ENCODE results near the gene TRIM26.
"Not testable (repeated sequence)": the region's sequence is repeated elsewhere in the genome, so short reads cannot be mapped to it uniquely, and the experiment has no call there.

Gene TRIM26

DNA sequence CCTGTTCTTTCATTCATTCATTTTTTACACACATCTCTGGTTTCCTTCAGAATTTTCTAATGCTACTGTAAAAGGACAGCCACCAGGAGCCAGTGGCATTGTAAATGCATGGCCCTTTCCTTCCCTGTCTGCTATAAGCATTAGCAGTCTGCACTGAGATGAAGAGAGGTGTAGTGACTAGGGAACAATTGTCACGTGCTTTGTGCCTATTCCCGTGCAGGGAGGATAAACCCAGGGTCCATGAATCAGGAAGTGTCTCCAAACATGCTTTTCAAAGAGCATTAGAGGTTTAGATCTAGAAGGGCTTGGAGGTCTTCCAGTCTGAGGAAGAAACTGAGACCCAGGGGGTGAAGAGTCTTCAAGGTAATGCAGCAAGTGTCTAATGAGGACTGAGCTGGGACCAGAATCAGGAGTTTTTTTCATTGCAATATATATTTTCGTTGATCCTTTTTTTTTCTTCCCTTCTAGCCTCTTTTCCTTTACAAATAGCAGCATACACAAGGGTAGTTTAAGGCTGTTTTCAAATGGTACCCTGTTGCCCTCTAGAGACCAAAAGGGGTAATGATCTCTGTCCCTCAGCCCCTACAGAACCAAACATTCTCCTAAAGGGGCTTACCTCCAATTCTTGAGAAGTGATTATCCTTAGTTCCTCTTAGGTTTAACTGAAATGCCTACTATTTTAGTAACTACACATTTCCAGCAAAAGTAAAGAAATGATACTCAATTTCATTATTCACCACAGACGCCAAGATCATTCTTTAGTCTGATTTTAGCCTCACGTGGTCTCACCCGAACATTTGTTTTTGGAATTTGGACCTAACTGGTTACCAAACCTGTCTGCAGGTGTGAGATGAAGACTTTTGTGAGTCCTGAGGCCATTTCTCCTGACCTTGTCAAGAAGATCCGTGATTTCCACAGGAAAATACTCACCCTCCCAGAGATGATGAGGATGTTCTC is 43.3 kb downstream of the TRIM26 start:
- TF ChIP-seq, protein P1, sequence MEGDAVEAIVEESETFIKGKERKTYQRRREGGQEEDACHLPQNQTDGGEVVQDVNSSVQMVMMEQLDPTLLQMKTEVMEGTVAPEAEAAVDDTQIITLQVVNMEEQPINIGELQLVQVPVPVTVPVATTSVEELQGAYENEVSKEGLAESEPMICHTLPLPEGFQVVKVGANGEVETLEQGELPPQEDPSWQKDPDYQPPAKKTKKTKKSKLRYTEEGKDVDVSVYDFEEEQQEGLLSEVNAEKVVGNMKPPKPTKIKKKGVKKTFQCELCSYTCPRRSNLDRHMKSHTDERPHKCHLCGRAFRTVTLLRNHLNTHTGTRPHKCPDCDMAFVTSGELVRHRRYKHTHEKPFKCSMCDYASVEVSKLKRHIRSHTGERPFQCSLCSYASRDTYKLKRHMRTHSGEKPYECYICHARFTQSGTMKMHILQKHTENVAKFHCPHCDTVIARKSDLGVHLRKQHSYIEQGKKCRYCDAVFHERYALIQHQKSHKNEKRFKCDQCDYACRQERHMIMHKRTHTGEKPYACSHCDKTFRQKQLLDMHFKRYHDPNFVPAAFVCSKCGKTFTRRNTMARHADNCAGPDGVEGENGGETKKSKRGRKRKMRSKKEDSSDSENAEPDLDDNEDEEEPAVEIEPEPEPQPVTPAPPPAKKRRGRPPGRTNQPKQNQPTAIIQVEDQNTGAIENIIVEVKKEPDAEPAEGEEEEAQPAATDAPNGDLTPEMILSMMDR (IDR thresholded peaks at IDR 0.05; ENCODE audit: control insufficient read depth, extremely low read depth, insufficient read depth), result peak; percentile 81
- DNase-seq (ENCODE audit: low read depth), result peak; percentile 7

DNA sequence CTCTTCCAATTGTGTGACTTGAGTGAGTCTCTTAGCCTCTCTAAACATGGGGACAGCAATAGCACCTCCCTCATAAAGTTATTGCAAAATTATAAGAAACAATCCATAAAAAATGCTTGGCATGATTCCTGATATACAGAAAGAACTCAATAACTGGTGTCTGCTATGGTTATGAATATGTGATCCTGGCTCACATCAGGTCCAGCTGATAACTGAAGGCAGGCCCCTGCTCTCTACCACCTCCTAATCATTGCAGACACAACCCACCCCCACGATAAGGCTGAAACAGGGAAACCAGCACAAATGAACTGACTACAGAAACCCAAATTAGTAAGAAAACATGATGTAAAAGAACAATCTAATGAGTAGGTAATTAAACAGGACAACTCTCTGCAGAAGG is 44.5 kb downstream of the TRIM26 start:
- TF ChIP-seq, protein P1 (IDR thresholded peaks at IDR 0.05; ENCODE audit: control insufficient read depth, extremely low read depth, insufficient read depth), result no peak

More for the DNA sequence above, 43.3 kb downstream of the TRIM26 start:
- H3K4me3 ChIP-seq (ENCODE audit: low read depth, low read length), result no peak overlapping the region

DNA sequence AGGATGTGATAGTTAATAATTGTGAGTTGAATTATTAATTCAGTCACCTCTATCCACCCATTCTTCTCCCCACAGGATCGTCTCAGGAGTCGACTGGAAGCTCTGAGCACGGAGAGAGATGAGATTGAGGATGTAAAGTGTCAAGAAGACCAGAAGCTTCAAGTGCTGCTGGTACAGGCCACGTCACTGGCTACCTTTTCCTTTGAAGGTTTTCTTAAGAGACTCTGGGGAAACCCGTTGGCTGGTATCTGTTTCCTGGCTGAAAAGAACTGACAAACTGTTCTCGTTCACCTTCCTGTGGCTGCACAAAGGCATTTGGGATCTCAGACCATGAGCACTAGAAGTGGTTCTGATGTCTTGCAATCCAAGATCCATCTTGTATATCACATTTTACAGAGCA is 46.1 kb downstream of the TRIM26 start:
- no peak overlapping the region for H3K4me3 ChIP-seq (ENCODE audit: low read depth, low read length)
- TF ChIP-seq, protein P1 (IDR thresholded peaks at IDR 0.05; ENCODE audit: control insufficient read depth, extremely low read depth, insufficient read depth), result no peak
- no peak for DNase-seq (ENCODE audit: low read depth)

More for the DNA sequence above, 44.5 kb downstream of the TRIM26 start:
- no peak overlapping the region for H3K4me3 ChIP-seq (ENCODE audit: low read depth, low read length)
- no peak for DNase-seq (ENCODE audit: low read depth)

DNA sequence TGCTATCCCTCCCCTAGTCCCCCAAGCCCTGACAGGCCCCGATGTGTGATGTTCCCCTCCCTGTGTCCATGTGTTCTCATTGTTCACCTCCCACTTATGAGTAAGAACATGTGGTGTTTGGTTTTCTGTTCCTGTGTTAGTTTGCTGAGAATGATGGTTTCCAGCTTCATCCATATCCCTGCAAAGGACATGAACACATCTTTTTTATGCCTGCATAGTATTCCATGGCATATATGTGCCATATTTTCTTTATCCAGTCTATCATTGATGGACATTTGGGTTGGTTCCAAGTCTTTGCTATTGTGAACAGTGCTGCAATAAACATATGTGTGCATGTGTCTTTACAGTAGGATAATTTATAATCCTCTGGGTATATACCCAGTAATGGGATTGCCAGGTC is 48.0 kb downstream of the TRIM26 start:
- not testable (repeated sequence) for H3K4me3 ChIP-seq (ENCODE audit: low read depth, low read length); DNase-seq (ENCODE audit: low read depth)

DNA sequence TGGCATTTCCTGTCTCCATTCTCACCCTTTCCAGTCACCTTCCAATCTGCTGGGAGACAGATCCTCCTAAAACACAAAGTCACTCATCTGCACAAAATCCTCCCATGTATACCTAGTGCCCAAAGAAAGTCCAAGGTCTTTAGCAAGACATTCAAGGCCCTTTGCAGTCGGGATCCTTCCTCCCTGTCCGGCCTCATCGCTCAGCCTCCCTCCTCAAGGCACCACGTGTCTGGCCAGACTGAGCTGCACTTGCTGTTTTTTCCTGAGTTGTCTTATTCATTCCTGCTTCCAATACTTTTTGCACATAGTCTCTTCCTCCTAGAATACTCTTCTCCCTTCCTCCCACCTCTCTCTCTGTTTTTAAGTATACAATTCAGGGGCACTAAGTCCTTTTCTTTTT is 48.5 kb downstream of the TRIM26 start:
- TF ChIP-seq, protein P1 (IDR thresholded peaks at IDR 0.05; ENCODE audit: control insufficient read depth, extremely low read depth, insufficient read depth), result no peak
- H3K4me3 ChIP-seq (ENCODE audit: low read depth, low read length), result no peak overlapping the region
- no peak for DNase-seq (ENCODE audit: low read depth)

DNA sequence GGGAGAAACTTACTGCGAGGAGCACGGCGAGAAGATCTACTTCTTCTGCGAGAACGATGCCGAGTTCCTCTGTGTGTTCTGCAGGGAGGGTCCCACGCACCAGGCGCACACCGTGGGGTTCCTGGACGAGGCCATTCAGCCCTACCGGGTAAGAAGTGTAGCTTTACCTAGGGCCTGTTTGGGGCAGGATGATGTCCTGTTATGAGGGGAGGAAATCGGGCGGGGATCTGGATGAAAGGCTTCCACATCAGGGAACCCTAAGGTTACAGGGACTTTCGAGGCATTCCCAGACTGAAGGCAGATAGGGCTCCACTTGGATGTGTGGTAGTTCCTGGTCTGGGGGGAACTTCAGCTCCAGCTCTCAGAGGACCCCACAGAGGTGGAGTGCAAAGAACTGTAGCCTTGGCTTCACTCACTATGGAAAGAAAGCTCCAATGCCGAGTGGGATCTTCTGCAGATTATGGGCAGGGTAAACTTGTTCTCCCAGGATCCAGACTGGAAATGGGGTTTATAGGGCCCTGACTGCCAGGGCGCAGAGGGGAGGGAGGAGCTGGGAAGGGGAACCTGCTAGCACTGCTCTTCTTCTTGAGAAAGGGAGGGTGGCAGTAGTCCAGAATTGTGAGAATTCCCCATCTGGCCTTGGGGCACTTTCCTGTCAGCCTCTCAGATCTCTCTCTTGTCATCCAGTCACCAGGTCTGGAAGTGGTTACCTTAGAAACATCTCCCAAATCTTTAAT is 49.1 kb downstream of the TRIM26 start:
- TF ChIP-seq, protein P1 (IDR thresholded peaks at IDR 0.05; ENCODE audit: control insufficient read depth, extremely low read depth, insufficient read depth), result no peak
- DNase-seq (ENCODE audit: low read depth), result no peak
- H3K4me3 ChIP-seq (ENCODE audit: low read depth, low read length), result no peak overlapping the region
